ENCODE measurements around the gene CD38. TPM values are rescaled to one million over a fixed set of nuclear protein-coding genes. Genes with fewer than 3 reads are reported as not detected.

Gene CD38
- total and polyA plus RNA-seq, 5 donors from 2014 or later = 4.8 to 14.5 (median 6.4) TPM

GRCh38 chr4:15894921-15895916 is 117.1 kb downstream of the CD38 start:
- Histone ChIP-seq H3K27ac (ENCODE audit: insufficient read depth, low read length, poor library complexity, severe bottlenecking) (no peak overlapping the region), H3K9me3 (ENCODE audit: control insufficient read depth in 2 of 2, low read length in 2 of 2) (no peaks in the 10 kb centered on the region), H3K4me1 (ENCODE audit: control insufficient read depth, insufficient read depth, low read length, poor library complexity, severe bottlenecking) (no peaks in the 10 kb centered on the region), H3K36me3 (ENCODE audit: control insufficient read depth, insufficient read depth, low read length) (no peaks in the 10 kb centered on the region), H3K4me3 (ENCODE audit: low read depth, low read length) (no peak overlapping the region), H3K27me3 (ENCODE audit: control insufficient read depth, insufficient read depth, low read length) (peaks cover 8% of the 10 kb centered on the region)
- Mint-ChIP-seq H3K27me3 (peaks cover 29% of the 10 kb centered on the region), H3K36me3 (no peaks in the 10 kb centered on the region), H3K4me1 (no peaks in the 10 kb centered on the region), H3K27ac (no peak overlapping the region), H3K9me3 (peaks cover 0 to 4% (median 0%) of the 10 kb centered on the region in 7 donors), H3K4me3 (no peak overlapping the region)
- ATAC-seq (ENCODE audit: low read depth in 2 of 2) (no peak), DNase-seq (no peak)

- ATAC-seq (ENCODE audit: low read depth in 2 of 2) = no peak
- peaks cover 14% of the 10 kb centered on the region for H3K27me3 ChIP-seq (ENCODE audit: control insufficient read depth, insufficient read depth, low read length)
Observed at GRCh38 chr4:15897577-15897976, 119.4 kb downstream of the CD38 start.

GRCh38 chr4:15898902-15899301 is 120.8 kb downstream of the CD38 start:
- H3K36me3 ChIP-seq (ENCODE audit: control insufficient read depth, insufficient read depth, low read length) = no peaks in the 10 kb centered on the region
- Mint-ChIP-seq H3K27me3 (peaks cover 34% of the 10 kb centered on the region), H3K4me1 (no peaks in the 10 kb centered on the region), H3K9me3 (peaks cover 0 to 5% (median 0%) of the 10 kb centered on the region in 7 donors), H3K4me3 (no peak overlapping the region), H3K36me3 (no peaks in the 10 kb centered on the region), H3K27ac (peak overlapping the region in 1 of 3 donors; percentile 65)
- no peak for DNase-seq
- ATAC-seq (ENCODE audit: low read depth in 2 of 2) = no peak
- peaks cover 14% of the 10 kb centered on the region for H3K27me3 ChIP-seq (ENCODE audit: control insufficient read depth, insufficient read depth, low read length)
- no peaks in the 10 kb centered on the region for H3K4me1 ChIP-seq (ENCODE audit: control insufficient read depth, insufficient read depth, low read length, poor library complexity, severe bottlenecking)
- no peaks in the 10 kb centered on the region for H3K9me3 ChIP-seq (ENCODE audit: control insufficient read depth in 2 of 2, low read length in 2 of 2)
- H3K4me3 ChIP-seq (ENCODE audit: low read depth, low read length) = no peak overlapping the region
- H3K27ac ChIP-seq (ENCODE audit: insufficient read depth, low read length, poor library complexity, severe bottlenecking) = no peak overlapping the region

More at GRCh38 chr4:15897577-15897976, 119.4 kb downstream of the CD38 start:
- no peak overlapping the region for H3K27ac ChIP-seq (ENCODE audit: insufficient read depth, low read length, poor library complexity, severe bottlenecking)
- Mint-ChIP-seq H3K4me1 (no peaks in the 10 kb centered on the region), H3K4me3 (no peak overlapping the region), H3K27ac (no peak overlapping the region), H3K27me3 (peaks cover 34% of the 10 kb centered on the region), H3K9me3 (peaks cover 0 to 4% (median 0%) of the 10 kb centered on the region in 7 donors), H3K36me3 (no peaks in the 10 kb centered on the region)
- H3K4me1 ChIP-seq (ENCODE audit: control insufficient read depth, insufficient read depth, low read length, poor library complexity, severe bottlenecking) = no peaks in the 10 kb centered on the region
- no peak overlapping the region for H3K4me3 ChIP-seq (ENCODE audit: low read depth, low read length)
- H3K9me3 ChIP-seq (ENCODE audit: control insufficient read depth in 2 of 2, low read length in 2 of 2) = no peaks in the 10 kb centered on the region
- DNase-seq = no peak
- no peaks in the 10 kb centered on the region for H3K36me3 ChIP-seq (ENCODE audit: control insufficient read depth, insufficient read depth, low read length)

GRCh38 chr4:15899511-15899910 is 121.4 kb downstream of the CD38 start:
- peaks cover 14% of the 10 kb centered on the region for H3K27me3 ChIP-seq (ENCODE audit: control insufficient read depth, insufficient read depth, low read length)
- H3K9me3 ChIP-seq (ENCODE audit: control insufficient read depth in 2 of 2, low read length in 2 of 2) = no peaks in the 10 kb centered on the region
- H3K36me3 Mint-ChIP-seq = no peaks in the 10 kb centered on the region
- no peak for DNase-seq
- no peak for ATAC-seq (ENCODE audit: low read depth in 2 of 2)
- H3K36me3 ChIP-seq (ENCODE audit: control insufficient read depth, insufficient read depth, low read length) = no peaks in the 10 kb centered on the region
- H3K4me1 ChIP-seq (ENCODE audit: control insufficient read depth, insufficient read depth, low read length, poor library complexity, severe bottlenecking) = no peaks in the 10 kb centered on the region
- peaks cover 40% of the 10 kb centered on the region for H3K27me3 Mint-ChIP-seq
- H3K27ac ChIP-seq (ENCODE audit: insufficient read depth, low read length, poor library complexity, severe bottlenecking) = no peak overlapping the region
- H3K4me1 Mint-ChIP-seq = no peaks in the 10 kb centered on the region
- H3K4me3 Mint-ChIP-seq = no peak overlapping the region
- peaks cover 0 to 6% (median 0%) of the 10 kb centered on the region in 7 donors for H3K9me3 Mint-ChIP-seq
- no peak overlapping the region for H3K4me3 ChIP-seq (ENCODE audit: low read depth, low read length)
- H3K27ac Mint-ChIP-seq = no peak overlapping the region

DNA sequence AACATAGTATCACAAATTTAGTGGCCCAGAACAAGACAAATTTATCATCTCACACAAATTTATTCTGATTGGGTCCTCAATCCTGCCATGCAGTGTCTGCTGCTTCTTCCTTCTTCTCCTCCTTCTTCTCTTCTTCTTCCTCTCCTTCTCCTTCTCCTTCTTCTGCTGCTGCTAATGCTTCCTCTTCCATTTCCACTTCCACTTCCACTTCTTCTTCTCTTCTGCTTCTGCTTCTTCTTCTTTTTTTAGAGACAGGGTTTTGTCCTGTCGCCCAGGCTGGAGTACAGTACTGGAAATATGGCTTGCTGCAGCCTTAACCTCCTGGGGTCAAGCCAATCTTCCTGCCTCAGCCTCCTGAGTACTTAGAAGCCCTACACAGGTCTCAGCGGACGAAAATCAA is 122.9 kb downstream of the CD38 start:
- no peaks in the 10 kb centered on the region for H3K9me3 ChIP-seq (ENCODE audit: control insufficient read depth in 2 of 2, low read length in 2 of 2)
- no peaks in the 10 kb centered on the region for H3K4me1 ChIP-seq (ENCODE audit: control insufficient read depth, insufficient read depth, low read length, poor library complexity, severe bottlenecking)
- no peak overlapping the region for H3K27ac ChIP-seq (ENCODE audit: insufficient read depth, low read length, poor library complexity, severe bottlenecking)
- H3K27ac Mint-ChIP-seq = no peak overlapping the region
- H3K27me3 Mint-ChIP-seq = peaks cover 43% of the 10 kb centered on the region
- H3K36me3 ChIP-seq (ENCODE audit: control insufficient read depth, insufficient read depth, low read length) = no peaks in the 10 kb centered on the region
- H3K4me3 Mint-ChIP-seq = no peak overlapping the region
- no peak for ATAC-seq (ENCODE audit: low read depth in 2 of 2)
- no peak for DNase-seq
- H3K4me1 Mint-ChIP-seq = no peaks in the 10 kb centered on the region
- H3K27me3 ChIP-seq (ENCODE audit: control insufficient read depth, insufficient read depth, low read length) = peaks cover 14% of the 10 kb centered on the region
- no peak overlapping the region for H3K4me3 ChIP-seq (ENCODE audit: low read depth, low read length)
- H3K36me3 Mint-ChIP-seq = no peaks in the 10 kb centered on the region
- peaks cover 0 to 9% (median 0%) of the 10 kb centered on the region in 7 donors for H3K9me3 Mint-ChIP-seq

- Mint-ChIP-seq H3K36me3 (no peaks in the 10 kb centered on the region), H3K4me1 (no peaks in the 10 kb centered on the region), H3K27me3 (peaks cover 37% of the 10 kb centered on the region), H3K9me3 (peaks cover 0 to 9% (median 0%) of the 10 kb centered on the region in 7 donors), H3K4me3 (no peak overlapping the region), H3K27ac (no peak overlapping the region)
- ATAC-seq (ENCODE audit: low read depth in 2 of 2) (no peak), DNase-seq (no peak)
- H3K9me3 ChIP-seq (ENCODE audit: control insufficient read depth in 2 of 2, low read length in 2 of 2) = no peaks in the 10 kb centered on the region
- H3K4me1 ChIP-seq (ENCODE audit: control insufficient read depth, insufficient read depth, low read length, poor library complexity, severe bottlenecking) = no peaks in the 10 kb centered on the region
- H3K27ac ChIP-seq (ENCODE audit: insufficient read depth, low read length, poor library complexity, severe bottlenecking) = no peak overlapping the region
- H3K36me3 ChIP-seq (ENCODE audit: control insufficient read depth, insufficient read depth, low read length) = no peaks in the 10 kb centered on the region
- no peak overlapping the region for H3K4me3 ChIP-seq (ENCODE audit: low read depth, low read length)
- H3K27me3 ChIP-seq (ENCODE audit: control insufficient read depth, insufficient read depth, low read length) = peaks cover 14% of the 10 kb centered on the region
Observed at GRCh38 chr4:15901998-15902397, 123.9 kb downstream of the CD38 start.

- Mint-ChIP-seq H3K27me3 (peaks cover 33% of the 10 kb centered on the region), H3K36me3 (no peaks in the 10 kb centered on the region), H3K4me3 (no peak overlapping the region), H3K4me1 (no peaks in the 10 kb centered on the region), H3K9me3 (peaks cover 0 to 9% (median 0%) of the 10 kb centered on the region in 7 donors), H3K27ac (no peak overlapping the region)
- H3K4me1 ChIP-seq (ENCODE audit: control insufficient read depth, insufficient read depth, low read length, poor library complexity, severe bottlenecking) = no peaks in the 10 kb centered on the region
- ATAC-seq (ENCODE audit: low read depth in 2 of 2) (no peak), DNase-seq (no peak)
- no peak overlapping the region for H3K27ac ChIP-seq (ENCODE audit: insufficient read depth, low read length, poor library complexity, severe bottlenecking)
- peaks cover 14% of the 10 kb centered on the region for H3K27me3 ChIP-seq (ENCODE audit: control insufficient read depth, insufficient read depth, low read length)
- H3K4me3 ChIP-seq (ENCODE audit: low read depth, low read length) = no peak overlapping the region
- H3K36me3 ChIP-seq (ENCODE audit: control insufficient read depth, insufficient read depth, low read length) = no peaks in the 10 kb centered on the region
- no peaks in the 10 kb centered on the region for H3K9me3 ChIP-seq (ENCODE audit: control insufficient read depth in 2 of 2, low read length in 2 of 2)
Observed at GRCh38 chr4:15902746-15903145, 124.6 kb downstream of the CD38 start.
